GM19324 (cell line): ENCODE results near the gene KRT12.

Source experiments
- ATAC-seq: cut with Tn5 transposase; IDR thresholded peaks from one replicate; pipeline ENCODE4 v1.9.1; 2021; ENCODE audit warnings: mild to moderate bottlenecking, moderate library complexity; ENCODE audit not compliant: unreplicated experiment, low FRiP score

KRT12 gene

DNA sequence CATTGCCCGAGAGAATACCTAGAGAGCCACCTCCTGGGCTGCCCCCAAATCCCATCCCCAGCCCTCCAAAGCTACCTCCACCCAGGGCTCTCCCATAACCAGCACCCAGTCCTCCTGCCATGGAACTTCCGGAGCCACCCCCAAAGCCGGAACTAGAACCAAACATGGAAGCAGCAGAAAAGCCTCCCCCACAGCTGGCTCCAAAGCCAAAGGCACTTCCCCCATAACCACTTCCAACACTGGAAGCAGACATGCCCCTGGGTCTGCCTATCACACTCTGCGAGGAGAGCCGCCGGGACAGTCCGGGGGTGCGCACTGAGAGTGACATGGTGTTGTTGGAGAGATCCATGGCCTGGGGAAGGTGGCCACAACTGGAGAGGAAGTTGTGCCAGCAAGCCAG lies at the start of gene KRT12:
Gene KRT12 (minus strand): TSS at position 386 of the 400 bp plus-strand sequence. CDS start 37 bp downstream, at position 349.
- ATAC-seq, result no peak

DNA sequence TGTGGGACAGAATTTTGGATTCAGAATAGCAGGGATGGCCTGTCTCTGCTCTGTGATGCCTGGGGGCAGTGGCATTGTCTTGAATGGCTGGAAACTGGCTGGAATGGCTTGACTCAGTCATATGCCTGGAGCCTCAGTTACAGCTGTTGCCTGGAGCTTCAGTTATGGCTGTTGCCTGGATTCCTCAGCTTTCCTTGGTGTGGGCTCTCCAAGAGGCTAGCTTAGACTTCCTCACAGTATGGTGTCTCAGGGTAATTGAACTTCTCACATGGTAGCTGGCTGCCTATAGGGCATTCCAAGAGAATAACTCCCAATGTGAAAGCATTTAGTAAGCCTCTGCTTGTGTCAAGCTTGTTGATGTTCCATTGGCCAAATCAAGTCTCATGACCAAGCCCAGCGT lies 49.3 kb upstream of the KRT12 start:
- ATAC-seq, result no peak

DNA sequence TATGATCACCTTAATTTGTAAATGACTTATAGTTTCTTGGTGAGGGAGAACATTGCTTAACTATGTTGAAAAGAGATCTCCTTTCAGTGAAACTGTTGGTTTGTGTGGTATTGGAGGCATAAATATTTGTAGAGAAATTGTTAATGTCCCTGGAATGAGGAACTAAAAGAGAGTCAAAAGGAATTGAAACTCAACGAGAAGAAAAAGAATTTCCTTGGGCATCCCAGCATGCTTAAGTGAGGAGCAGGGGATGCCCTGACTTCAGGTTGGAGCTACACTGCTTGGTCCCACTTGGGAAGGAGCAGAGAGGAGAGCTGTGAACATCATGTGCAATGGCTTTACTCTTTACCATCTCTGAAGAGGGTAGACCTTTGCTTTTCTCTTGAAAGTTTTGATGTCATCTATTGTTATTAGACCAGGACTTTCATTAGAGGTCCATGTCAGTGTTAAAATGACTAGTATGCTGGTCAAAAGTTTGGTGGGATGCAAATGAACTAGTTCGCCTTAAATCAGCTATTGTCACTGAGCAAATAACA lies 48.8 kb upstream of the KRT12 start:
- ATAC-seq, result no peak

DNA sequence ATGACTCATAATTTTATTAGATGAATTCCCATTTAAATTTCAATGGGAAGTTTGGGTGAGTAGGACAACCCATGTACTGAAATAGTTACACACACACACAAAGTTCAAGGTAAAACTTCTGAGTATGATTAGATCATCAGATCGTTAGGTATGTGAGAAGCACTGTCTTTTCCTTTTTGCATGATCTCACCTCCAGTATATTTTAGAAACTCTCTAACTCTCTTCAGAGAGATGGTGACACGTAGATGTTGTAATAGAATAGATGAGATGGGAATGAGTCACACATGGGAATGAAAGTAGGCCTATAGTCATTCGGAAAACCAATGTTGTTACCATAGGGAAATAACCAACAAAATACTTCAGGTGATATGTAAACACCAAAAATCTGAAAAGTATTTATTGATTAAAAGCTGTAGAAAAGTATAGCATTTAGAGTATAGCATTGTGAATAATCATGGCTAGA lies 48.2 kb upstream of the KRT12 start:
- no peak for ATAC-seq

DNA sequence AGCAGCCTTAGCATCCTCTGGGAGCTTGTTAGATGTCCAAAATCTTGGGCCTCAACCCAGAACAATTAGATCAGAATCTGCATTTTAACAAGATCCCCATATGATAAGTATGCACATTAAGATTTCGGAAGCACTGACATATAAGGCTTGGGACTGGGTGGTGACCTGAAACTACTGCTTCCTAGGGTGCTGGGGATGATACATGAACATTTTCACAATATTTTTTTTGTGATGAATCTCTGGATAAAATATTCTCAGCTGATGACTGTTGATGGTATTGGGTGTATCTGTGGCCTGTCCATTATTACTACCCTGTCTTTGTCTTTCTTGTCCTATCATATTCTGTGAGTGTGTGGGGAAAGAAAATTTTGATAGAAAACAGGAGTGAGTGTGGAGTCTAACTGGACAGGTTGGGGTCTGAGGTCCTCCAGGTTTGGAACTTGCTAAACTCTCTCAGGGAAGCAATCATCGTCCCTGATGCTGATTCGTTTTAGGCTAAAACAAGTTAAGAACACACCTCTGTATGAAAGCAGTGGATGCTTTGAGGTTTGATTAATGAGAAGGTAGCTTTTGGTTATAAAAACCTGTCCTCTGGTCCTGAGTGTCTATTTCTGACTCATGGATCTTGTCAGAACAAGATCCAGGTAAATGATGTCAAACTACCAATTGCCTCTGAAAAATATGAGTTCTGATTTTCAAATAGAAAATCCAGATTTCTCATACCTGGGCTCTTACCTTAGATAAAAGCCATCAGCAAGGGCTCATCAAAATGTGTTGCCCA lies 47.2 kb upstream of the KRT12 start:
- ATAC-seq, result no peak

DNA sequence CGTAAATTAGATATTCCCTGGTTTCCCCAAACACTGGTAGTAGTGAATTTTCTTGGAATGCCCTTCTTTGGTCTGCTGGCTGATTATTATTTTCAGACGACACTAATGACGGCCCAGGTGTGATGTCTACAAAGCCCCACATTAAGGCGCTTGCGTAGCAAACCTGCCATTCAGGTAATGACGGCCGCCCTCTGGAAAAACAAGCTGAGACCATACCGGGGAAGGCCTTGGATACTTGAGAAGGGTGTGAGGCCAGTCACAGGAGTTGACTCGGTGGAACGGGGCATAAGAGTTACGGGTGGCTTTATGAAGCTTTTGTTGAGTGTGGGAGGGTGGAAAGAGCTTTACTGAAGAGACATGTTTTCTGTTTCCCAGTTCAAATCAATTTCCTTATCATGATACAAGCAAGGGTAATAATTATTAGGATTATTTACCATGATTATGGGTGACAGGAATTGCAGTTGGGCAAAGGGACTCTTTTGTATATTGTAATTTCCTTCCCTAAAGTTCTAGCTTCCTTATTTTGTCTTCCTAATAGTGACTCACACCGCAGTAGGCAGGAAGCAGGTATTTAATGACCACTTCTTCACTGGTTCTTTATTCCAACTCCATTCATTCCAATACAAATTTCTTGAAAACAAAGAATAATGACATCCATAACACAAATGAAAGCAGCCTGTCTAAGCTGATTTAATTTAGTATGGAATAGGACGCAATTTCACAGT lies 45.6 kb upstream of the KRT12 start:
- no peak for ATAC-seq

DNA sequence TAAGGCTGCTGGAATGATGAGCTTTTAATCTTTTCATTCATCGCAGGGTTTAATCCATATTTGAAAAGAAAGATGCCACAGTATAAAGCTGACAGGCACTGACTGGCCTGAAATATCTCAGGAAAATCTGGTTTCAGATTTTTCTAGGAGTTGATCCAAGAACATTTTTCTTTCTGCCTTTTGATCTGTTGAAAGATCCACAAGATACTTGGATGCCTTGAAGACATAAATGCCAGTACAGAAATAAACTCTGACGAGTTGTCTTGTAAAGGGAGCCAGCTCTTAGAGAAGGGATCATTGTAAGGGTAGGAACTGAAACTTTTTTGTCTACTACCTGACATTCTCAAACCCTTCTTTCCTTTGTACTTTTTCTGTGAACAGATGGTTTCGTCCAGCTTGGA lies 43.4 kb upstream of the KRT12 start:
- ATAC-seq, result no peak

DNA sequence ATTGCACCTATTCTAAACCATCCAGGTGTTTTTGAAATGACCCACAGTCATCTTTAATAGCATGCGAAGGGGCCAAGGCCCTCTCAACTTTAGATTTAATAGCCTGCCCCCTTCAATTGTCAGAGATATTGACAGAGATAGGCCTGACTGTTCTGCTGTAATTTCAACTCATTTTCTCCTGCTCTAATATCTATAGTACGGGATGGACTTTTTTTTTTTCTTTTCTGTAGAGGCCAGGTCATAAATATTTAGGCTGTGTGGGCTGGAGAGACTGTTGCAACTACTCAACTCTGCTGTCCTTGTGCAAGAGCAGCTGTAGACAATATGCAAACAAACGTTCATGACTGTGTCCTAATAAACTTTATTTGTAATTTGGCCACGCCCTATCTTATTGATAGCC lies 42.7 kb upstream of the KRT12 start:
- no peak for ATAC-seq

DNA sequence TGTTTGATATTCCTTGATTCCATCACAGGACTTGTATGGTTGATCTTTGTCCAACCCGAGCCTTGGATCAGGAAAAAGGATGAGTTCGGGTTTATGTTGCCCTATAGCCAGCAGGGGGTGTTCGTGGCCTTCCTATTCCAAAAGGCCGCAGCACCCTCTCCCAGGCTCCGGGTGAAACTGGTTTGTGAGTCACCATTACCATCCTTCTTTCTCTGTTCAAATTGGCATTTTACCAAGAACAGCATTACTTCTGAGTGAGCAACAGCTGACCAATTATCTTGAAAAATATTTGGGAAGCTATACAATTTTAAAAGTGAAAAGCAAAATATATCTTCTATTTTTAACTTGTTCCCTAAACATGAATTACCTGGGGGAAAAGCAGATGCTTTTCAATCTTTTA lies 42.3 kb upstream of the KRT12 start:
- ATAC-seq, result no peak

DNA sequence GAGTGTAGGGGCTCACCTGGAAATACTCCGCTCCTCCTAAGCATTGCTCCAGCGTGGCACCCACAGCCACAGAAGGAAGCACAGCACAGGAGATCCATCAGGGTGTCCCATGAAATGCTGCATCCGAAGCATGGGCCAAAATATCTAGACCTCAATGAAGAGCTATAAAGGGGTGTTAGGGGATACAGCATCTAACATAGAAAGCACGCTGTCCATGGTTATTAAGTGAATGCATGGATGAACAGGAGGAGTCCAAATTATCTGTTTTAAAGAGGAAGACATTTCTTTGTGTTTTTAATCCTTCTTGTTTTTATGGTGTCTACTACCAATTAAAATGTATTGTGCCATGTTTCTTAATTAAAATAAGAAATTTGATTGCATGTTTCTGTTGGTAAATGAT lies 39.6 kb upstream of the KRT12 start:
- ATAC-seq, result no peak

DNA sequence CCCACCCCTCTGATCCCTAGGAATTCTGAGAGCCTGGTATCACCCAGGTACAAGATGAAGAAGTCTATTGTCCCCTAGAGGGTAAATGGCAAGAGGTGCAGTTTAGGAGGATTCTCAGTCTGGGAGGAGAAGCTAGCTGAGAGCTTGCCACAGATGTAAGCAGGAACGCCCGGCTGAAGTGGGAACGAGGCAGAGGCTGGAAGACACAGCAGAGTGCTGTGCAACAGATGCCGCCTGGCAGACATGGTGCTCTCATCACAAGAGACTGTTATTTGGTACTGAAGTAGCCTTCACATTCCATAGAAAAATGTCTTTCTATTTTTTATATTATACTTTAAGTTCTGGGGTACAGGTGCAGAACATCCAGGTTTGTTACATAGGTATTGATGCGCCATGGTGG lies 38.3 kb upstream of the KRT12 start:
- no peak for ATAC-seq

DNA sequence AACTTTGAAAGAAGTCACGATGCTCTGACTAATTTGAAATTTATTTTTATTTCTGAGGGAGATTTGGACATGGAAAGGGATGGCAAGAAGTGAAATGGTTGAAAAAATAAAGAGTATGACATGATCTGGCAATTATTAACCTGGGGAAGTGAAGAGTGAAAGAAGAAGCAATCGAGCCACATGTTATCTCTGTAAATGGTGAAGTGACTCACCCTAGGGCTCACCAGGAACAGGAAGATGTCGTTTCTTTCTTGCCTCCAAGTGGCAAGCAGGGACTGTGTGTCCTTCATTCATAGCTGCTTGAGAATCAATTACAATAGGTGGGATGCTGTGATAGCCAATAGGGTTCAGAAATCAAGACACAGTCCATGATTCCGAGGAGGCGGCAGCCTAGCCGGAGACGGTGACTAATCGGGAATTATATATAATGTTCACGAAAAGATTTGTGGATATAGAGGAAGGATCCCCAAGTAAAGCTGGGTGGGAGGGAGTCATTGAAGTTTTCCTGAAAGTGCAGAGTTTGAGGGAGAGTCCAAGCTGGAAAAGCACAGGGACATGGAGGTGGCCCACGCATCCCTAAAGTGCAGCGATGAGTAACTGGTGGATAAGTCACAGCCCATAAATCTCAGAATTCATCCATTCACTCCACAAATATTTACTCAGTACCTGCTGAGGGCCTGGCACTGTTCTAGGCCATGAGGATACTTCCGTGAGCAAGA lies 36.3 kb upstream of the KRT12 start:
- ATAC-seq, result no peak

DNA sequence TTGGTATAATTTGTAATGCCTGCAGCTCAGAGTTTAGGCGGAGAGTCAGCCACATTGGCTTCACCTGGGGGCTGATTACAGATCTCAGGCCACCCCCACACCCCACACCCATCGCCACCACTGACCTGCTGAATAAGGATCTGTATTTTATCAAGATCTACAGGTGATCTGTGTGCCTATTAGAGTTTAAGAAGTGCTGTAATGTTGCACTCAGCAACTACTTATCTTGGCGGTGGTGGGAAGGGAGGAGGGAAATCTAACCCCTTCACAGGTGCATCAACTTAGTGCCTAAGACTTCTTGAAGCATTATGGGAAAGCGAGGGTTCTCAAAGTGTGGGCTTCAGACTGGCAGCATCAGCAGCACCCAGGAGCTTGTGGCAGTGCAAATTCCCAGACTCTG lies 35.5 kb upstream of the KRT12 start:
- ATAC-seq, result no peak

DNA sequence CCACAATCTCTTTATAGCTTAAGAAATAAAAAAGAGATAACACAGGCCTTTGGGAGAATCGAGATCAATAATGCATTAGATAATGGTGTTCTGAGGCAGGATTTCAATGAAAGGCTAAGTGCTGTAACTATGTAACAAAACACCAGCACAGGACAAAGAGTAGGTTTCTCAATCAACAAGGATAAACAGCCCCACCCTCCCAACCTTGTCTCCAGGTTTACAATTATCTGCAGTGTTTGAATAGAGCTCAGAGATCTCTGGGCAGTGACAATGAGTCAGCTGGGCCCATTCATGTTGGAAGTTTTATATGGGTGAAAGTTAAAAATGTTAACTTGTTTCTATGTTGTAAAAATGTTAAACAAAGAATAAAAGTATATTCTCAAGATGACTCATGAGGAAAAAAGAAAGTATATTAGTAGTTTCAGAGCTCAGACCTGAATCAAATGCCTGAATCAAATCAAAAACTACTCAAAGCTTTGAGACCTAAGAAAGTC lies 35.0 kb upstream of the KRT12 start:
- ATAC-seq, result no peak

DNA sequence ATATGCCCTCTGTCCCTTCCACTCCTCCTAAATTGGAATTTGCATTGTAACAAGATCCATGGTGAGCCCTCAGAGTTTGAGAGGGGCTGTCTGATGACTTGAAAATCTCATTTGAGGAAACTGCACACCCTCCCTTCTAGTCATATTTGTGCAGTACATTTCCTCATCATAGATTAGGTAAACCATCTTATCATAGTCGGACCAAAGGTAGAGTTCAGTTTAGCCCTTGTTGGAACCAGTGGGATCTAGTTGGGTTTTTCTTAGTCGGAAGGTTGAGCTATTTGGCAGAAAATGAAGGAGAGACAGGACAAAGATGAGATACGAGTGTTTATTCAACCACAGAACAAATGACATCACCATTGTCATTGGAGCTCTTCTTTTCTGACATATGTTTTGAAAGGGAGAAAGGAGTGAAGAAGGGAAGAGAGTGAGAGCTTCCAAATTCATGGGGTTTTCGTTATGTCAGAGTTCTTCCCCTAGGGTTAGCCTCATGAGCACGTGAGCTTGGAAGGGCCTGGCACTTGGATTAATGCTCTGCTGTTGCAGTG lies 33.9 kb upstream of the KRT12 start:
- ATAC-seq, result no peak

DNA sequence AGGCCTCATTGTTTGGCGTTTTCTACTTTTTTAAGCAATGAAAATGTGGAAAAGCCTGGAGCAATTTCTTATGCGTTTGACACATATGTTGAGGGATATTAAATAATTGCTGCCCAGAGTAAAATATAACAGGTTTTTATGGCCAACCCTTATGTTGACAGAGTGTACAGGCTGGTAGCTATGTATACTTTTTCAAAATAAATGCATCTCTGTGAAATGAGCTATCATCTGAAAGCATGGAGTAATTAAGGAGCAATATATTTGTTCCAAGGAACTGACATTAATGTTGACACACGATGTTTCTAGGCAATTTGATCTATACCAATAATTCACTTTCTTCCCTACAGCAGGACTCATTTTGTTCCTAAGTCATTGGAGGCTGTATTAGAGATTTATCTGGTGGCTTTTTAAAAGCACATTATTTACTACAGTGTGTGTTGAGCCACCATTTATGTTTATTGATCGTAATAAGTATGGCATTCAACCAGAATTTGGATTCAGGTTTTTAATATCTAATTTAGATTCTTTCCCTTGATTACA lies 30.0 kb upstream of the KRT12 start:
- no peak for ATAC-seq

DNA sequence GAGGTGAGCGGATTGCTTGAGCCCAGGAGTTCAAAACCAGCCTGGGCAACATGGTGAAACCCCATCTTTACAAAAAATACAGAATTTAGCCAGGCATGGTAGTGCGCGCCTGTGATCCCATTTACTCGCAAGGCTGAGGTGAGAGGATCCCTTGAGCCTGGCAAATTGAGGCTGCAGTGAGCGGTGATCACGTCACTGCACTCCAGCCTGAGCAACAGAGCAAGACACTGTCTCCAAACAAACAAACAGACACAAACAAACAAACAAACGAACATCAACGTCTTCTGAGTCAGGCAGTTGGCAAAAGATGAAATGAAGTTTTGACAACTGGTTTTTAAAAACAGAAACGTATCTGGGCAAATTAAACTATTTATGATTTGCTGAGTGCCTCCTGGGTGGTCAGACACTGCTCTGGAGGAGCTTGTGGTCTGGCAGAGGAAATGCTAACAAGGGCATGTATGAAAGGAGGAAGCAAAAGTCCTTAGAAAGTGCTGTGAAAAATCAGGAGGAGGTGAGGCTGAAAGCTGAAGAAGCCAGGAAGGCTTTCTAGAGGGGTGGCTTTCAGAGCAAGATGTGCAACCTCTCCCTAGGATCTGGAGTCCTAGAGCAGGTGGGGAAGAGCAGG lies 28.2 kb upstream of the KRT12 start:
- ATAC-seq, result no peak

DNA sequence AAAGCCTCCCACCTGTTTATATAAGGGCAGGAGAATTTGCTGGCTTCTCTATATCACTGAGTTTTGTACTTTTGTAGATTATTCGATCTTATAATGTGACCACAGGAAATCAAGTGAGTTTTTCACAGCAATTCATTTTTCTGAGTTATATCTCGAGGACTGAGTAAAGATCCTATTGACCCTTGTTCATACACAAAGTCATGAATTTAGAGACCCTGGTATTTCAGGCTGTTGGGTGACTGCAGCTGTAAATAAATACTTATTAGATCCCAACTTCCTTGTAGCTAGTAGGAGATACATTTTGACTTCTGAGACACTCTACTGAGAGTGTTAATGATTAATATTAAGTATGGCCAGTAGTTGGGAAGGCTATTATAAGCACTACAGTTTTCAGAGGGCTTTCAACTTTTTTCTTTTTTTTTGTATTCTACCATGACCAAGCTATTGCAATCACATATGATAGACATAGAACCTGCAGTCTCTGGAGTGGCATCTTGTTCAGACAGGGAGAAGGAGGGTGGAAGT lies 21.2 kb upstream of the KRT12 start:
- ATAC-seq, result no peak

DNA sequence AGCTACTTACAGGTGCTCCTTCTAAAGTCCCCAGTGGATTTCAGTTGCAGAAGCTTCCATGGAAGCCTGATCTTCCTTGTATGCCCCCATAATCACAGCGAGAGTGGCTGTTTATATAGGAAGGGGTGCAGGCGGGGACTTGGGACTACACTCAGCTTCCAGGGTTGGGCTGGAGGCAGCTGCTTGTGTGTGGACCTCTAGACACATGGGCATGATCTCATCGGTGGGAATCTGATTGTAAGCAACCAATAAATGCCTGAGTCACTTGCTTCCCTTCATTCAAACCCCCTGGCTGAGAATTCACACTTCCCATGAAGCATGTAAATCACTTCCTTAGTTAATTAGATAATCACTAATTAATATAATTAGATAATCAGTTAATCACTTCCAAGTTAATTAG lies 19.1 kb upstream of the KRT12 start:
- no peak for ATAC-seq
